Tracheal epithelial cell (primary cell): ENCODE results near the gene NDUFA12. TPM values are rescaled to one million over a fixed set of nuclear protein-coding genes. Genes with fewer than 3 reads are reported as not detected.

Experiments
- total RNA-seq: library from RNA; depleted of rRNA; stranded (reverse); fragments of >200 nt; gene quantifications from 2 replicates; pipeline ENCODE4 v1.2.1, GENCODE V29; 2014

NDUFA12 gene
- 110 and 135 TPM in 2 replicates for total RNA-seq

GRCh38 chr12:95003213-95003920 is at the start of gene NDUFA12:
TSS of gene NDUFA12 (minus strand) at chr12:95003697. CDS start at chr12:95003680, 17 bp downstream.

Other genes with a start within 250 kb of the NDUFA12 start
- gene NR2C1, start 69.9 kb upstream of the NDUFA12 start, total RNA-seq = 15.9 and 22.0 TPM in 2 replicates
- gene FGD6, start 213.8 kb upstream of the NDUFA12 start, total RNA-seq = 20.0 and 36.9 TPM in 2 replicates
- gene VEZT, start 214.1 kb upstream of the NDUFA12 start, total RNA-seq = 59.5 and 106 TPM in 2 replicates